ENCODE measurements around the gene WFIKKN2.

Gene WFIKKN2

GRCh38 chr17:50881182-50881581, 45.8 kb downstream of the WFIKKN2 start:
- no peak for DNase-seq

GRCh38 chr17:50882851-50883250, 47.5 kb downstream of the WFIKKN2 start:
- peak; percentile 53 for DNase-seq

GRCh38 chr17:50883850-50884438, 48.6 kb downstream of the WFIKKN2 start:
- no peak for DNase-seq

GRCh38 chr17:50884439-50885311, 49.3 kb downstream of the WFIKKN2 start:
- DNase-seq, result no peak

- no peak for DNase-seq
These were observed 52.4 kb downstream of the WFIKKN2 start for GRCh38 chr17:50887705-50888245.

GRCh38 chr17:50889528-50890118, 54.2 kb downstream of the WFIKKN2 start:
- no peak for DNase-seq

GRCh38 chr17:50890675-50891516, 55.5 kb downstream of the WFIKKN2 start:
- no peak for DNase-seq

- no peak for DNase-seq
These were observed 56.2 kb downstream of the WFIKKN2 start for GRCh38 chr17:50891577-50891989.
